Measurements from ENCODE around the gene TMC2. TPM values are rescaled to one million over a fixed set of nuclear protein-coding genes. Genes with fewer than 3 reads are reported as not detected.

The TMC2 gene
- total and polyA plus RNA-seq, 2 of the 8 experiments (the other 6 are each of a cell fraction or from before 2014, with no cell fraction given) = not detected

DNA sequence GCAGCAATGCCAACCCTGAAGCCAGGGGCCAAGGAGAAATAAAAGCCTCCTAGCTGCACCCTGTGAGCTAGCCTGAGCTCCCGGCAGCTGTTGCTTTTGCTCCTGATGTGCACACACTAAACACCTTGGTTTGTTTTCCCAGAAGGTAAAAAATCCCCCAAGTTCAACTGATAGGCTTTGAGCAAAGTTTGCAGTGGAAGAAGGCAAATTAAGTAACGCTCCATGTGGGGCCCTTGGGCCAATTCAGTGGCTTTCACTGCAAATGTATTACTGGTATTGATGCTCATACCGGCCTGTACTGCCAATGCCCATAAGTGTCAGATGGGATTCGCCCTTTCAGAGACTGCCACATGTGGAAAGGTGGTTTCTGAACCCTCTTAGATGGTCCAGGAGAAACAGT is 137.1 kb downstream of the TMC2 start (continued):
- TF ChIP-seq, protein P1, sequence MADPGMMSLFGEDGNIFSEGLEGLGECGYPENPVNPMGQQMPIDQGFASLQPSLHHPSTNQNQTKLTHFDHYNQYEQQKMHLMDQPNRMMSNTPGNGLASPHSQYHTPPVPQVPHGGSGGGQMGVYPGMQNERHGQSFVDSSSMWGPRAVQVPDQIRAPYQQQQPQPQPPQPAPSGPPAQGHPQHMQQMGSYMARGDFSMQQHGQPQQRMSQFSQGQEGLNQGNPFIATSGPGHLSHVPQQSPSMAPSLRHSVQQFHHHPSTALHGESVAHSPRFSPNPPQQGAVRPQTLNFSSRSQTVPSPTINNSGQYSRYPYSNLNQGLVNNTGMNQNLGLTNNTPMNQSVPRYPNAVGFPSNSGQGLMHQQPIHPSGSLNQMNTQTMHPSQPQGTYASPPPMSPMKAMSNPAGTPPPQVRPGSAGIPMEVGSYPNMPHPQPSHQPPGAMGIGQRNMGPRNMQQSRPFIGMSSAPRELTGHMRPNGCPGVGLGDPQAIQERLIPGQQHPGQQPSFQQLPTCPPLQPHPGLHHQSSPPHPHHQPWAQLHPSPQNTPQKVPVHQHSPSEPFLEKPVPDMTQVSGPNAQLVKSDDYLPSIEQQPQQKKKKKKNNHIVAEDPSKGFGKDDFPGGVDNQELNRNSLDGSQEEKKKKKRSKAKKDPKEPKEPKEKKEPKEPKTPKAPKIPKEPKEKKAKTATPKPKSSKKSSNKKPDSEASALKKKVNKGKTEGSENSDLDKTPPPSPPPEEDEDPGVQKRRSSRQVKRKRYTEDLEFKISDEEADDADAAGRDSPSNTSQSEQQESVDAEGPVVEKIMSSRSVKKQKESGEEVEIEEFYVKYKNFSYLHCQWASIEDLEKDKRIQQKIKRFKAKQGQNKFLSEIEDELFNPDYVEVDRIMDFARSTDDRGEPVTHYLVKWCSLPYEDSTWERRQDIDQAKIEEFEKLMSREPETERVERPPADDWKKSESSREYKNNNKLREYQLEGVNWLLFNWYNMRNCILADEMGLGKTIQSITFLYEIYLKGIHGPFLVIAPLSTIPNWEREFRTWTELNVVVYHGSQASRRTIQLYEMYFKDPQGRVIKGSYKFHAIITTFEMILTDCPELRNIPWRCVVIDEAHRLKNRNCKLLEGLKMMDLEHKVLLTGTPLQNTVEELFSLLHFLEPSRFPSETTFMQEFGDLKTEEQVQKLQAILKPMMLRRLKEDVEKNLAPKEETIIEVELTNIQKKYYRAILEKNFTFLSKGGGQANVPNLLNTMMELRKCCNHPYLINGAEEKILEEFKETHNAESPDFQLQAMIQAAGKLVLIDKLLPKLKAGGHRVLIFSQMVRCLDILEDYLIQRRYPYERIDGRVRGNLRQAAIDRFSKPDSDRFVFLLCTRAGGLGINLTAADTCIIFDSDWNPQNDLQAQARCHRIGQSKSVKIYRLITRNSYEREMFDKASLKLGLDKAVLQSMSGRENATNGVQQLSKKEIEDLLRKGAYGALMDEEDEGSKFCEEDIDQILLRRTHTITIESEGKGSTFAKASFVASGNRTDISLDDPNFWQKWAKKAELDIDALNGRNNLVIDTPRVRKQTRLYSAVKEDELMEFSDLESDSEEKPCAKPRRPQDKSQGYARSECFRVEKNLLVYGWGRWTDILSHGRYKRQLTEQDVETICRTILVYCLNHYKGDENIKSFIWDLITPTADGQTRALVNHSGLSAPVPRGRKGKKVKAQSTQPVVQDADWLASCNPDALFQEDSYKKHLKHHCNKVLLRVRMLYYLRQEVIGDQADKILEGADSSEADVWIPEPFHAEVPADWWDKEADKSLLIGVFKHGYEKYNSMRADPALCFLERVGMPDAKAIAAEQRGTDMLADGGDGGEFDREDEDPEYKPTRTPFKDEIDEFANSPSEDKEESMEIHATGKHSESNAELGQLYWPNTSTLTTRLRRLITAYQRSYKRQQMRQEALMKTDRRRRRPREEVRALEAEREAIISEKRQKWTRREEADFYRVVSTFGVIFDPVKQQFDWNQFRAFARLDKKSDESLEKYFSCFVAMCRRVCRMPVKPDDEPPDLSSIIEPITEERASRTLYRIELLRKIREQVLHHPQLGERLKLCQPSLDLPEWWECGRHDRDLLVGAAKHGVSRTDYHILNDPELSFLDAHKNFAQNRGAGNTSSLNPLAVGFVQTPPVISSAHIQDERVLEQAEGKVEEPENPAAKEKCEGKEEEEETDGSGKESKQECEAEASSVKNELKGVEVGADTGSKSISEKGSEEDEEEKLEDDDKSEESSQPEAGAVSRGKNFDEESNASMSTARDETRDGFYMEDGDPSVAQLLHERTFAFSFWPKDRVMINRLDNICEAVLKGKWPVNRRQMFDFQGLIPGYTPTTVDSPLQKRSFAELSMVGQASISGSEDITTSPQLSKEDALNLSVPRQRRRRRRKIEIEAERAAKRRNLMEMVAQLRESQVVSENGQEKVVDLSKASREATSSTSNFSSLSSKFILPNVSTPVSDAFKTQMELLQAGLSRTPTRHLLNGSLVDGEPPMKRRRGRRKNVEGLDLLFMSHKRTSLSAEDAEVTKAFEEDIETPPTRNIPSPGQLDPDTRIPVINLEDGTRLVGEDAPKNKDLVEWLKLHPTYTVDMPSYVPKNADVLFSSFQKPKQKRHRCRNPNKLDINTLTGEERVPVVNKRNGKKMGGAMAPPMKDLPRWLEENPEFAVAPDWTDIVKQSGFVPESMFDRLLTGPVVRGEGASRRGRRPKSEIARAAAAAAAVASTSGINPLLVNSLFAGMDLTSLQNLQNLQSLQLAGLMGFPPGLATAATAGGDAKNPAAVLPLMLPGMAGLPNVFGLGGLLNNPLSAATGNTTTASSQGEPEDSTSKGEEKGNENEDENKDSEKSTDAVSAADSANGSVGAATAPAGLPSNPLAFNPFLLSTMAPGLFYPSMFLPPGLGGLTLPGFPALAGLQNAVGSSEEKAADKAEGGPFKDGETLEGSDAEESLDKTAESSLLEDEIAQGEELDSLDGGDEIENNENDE (IDR thresholded peaks at IDR 0.05; ENCODE audit: insufficient replicate concordance, low read length) = no peak
- TF ChIP-seq SIN3A (conservative IDR thresholded peaks at IDR 0.05 in 1 of 2, IDR thresholded peaks at IDR 0.05 in 1 of 2; ENCODE audit: low read depth in 1 of 2, low read length in 2 of 2) (no peak), HDAC6 (IDR thresholded peaks at IDR 0.05; ENCODE audit: low read depth, low read length) (no peak), PHF8 (conservative IDR thresholded peaks at IDR 0.05; ENCODE audit: low read depth, low read length) (no peak), POU5F1 (IDR thresholded peaks at IDR 0.05; ENCODE audit: low read depth, low read length) (no peak), GTF2F1 (IDR thresholded peaks at IDR 0.05; ENCODE audit: borderline replicate concordance, low read depth, low read length) (no peak), TAF7 (optimal IDR thresholded peaks at IDR 0.05; ENCODE audit: borderline replicate concordance, low read depth, low read length) (no peak)

Measured in H1 (cell line).